SU-DHL-6 (cell line): ENCODE results near the gene CELSR2.

Experiments
- H2AFZ ChIP-seq: fragments of 200-600 bp; sonication (generic); 2 replicates; pipeline ENCODE4 v1.6.1; 2014; ENCODE audit warnings: low read depth, mild to moderate bottlenecking, moderate library complexity, mixed read lengths, antibody characterized with exemption, low read length; ENCODE audit not compliant: severe bottlenecking
- H3F3A ChIP-seq: fragments of 200-600 bp; shearing (Covaris generic); 2 replicates; pipeline ENCODE4 v1.6.0; 2016; ENCODE audit warnings: antibody characterized with exemption, mild to moderate bottlenecking; ENCODE audit not compliant: insufficient read depth
- H3K27ac ChIP-seq: fragments of 200-600 bp; sonication (generic); 2 replicates; pipeline ENCODE4 v1.5.1; 2016; ENCODE audit warnings: low read depth, mild to moderate bottlenecking, low read length, moderate library complexity, mixed read lengths
- H3K27me3 ChIP-seq: fragments of 200-600 bp; sonication (generic), shearing (Covaris generic); 2 replicates; pipeline ENCODE4 v1.6.0; 2014; ENCODE audit warnings: mild to moderate bottlenecking, low read length
- H3K36me3 ChIP-seq: fragments of 200-600 bp; sonication (generic); 2 replicates; pipeline ENCODE4 v1.6.1; 2014; ENCODE audit warnings: mild to moderate bottlenecking, low read length, mixed read lengths
- H3K4me2 ChIP-seq: fragments of 300-600, 200-600 bp; shearing (Covaris generic), sonication (generic); 2 replicates; pipeline ENCODE4 v1.6.0; 2014; ENCODE audit warnings: low read length, low read depth, mild to moderate bottlenecking; ENCODE audit not compliant: poor library complexity, severe bottlenecking
- H3K4me3 ChIP-seq: fragments of 200-600 bp; sonication (generic); 2 replicates; pipeline ENCODE4 v1.5.1; 2014; ENCODE audit warnings: antibody characterized with exemption, low read length, mild to moderate bottlenecking, mixed read lengths; ENCODE audit not compliant: insufficient read depth, poor library complexity, severe bottlenecking
- H3K79me2 ChIP-seq: fragments of 200-600 bp; sonication (generic); 2 replicates; pipeline ENCODE4 v1.6.1; 2014; ENCODE audit warnings: mild to moderate bottlenecking, low read length, moderate library complexity; ENCODE audit not compliant: insufficient read depth
- H3K9ac ChIP-seq: fragments of 200-600 bp; sonication (generic); 2 replicates; pipeline ENCODE4 v1.7.0; 2014; ENCODE audit warnings: mild to moderate bottlenecking, low read length
- H3K9me2 ChIP-seq: fragments of 200-600 bp; sonication (generic); replicated peaks from 2 replicates; pipeline ENCODE4 v1.6.1; 2014; ENCODE audit warnings: low read length; ENCODE audit not compliant: insufficient read depth
- H3K9me3 ChIP-seq: fragments of 200-600 bp; sonication (generic); 2 replicates; pipeline ENCODE4 v1.6.1; 2014; ENCODE audit warnings: low read length, mixed read lengths; ENCODE audit not compliant: insufficient read depth
- H4K20me1 ChIP-seq: fragments of 200-600 bp; sonication (generic); 2 replicates; pipeline ENCODE4 v1.6.1; 2014; ENCODE audit warnings: low read depth, mild to moderate bottlenecking, antibody characterized with exemption, low read length, moderate library complexity, mixed read lengths
- EZH2phosphoT487 ChIP-seq: fragments of 200-600 bp; sonication (generic), shearing (Covaris generic); conservative IDR thresholded peaks from 2 replicates; pipeline ENCODE4 v1.6.1; 2018; ENCODE audit warnings: mild to moderate bottlenecking, antibody characterized with exemption, low read length, moderate library complexity, mixed read lengths
- TF ChIP-seq, protein P1 (sequence below): fragments of 200-600 bp; sonication (generic); IDR thresholded peaks from one replicate; pipeline ENCODE4 v1.5.1; 2017; ENCODE audit warnings: antibody characterized with exemption, mild to moderate bottlenecking, low read length, moderate library complexity; ENCODE audit not compliant: insufficient read depth, poor library complexity, severe bottlenecking

Gene CELSR2

DNA sequence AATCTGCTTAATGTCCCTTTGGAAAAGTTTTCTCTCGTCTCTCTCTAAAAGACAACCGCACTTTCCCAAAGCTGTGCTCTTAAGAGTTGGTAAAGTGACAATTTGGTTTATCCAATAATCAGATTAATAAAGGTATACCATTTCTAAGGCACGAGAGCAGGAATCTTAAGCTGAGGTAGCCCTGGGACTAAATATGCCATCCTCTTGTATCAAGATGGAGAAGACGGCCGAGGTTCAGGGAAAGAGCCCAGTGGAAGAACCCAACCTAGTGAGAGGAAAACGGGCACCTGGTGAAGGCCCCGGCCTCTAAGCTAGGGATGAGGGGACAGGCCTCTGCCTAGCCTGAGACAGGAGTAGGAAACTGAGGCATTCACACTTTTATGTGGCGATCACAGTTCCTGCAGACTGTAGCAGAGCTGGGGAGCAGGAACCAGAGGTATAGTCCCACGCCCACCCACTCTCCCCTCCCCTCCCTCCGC is 36.0 kb upstream of the CELSR2 start:
- peak overlapping the region; percentile 80 for H3K9ac ChIP-seq
- no peaks in the 10 kb centered on the region for H3K9me2 ChIP-seq
- H3K79me2 ChIP-seq = peaks cover 44% of the 10 kb centered on the region
- no peaks in the 10 kb centered on the region for H3K9me3 ChIP-seq
- H3K27me3 ChIP-seq = no peaks in the 10 kb centered on the region
- H3K27ac ChIP-seq = no peak overlapping the region
- 0 out of 2 replicates have a peak, but pooled peaks cover 3% of the 10 kb centered on the region for H3K36me3 ChIP-seq
- peak overlapping the region; percentile 36 for H2AFZ ChIP-seq
- TF ChIP-seq, protein P1, sequence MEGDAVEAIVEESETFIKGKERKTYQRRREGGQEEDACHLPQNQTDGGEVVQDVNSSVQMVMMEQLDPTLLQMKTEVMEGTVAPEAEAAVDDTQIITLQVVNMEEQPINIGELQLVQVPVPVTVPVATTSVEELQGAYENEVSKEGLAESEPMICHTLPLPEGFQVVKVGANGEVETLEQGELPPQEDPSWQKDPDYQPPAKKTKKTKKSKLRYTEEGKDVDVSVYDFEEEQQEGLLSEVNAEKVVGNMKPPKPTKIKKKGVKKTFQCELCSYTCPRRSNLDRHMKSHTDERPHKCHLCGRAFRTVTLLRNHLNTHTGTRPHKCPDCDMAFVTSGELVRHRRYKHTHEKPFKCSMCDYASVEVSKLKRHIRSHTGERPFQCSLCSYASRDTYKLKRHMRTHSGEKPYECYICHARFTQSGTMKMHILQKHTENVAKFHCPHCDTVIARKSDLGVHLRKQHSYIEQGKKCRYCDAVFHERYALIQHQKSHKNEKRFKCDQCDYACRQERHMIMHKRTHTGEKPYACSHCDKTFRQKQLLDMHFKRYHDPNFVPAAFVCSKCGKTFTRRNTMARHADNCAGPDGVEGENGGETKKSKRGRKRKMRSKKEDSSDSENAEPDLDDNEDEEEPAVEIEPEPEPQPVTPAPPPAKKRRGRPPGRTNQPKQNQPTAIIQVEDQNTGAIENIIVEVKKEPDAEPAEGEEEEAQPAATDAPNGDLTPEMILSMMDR = no peak
- H3F3A ChIP-seq = no peaks in the 10 kb centered on the region
- no peaks in the 10 kb centered on the region for H4K20me1 ChIP-seq
- H3K4me3 ChIP-seq = peak overlapping the region; percentile 90
- H3K4me2 ChIP-seq = peak overlapping the region; percentile 52

DNA sequence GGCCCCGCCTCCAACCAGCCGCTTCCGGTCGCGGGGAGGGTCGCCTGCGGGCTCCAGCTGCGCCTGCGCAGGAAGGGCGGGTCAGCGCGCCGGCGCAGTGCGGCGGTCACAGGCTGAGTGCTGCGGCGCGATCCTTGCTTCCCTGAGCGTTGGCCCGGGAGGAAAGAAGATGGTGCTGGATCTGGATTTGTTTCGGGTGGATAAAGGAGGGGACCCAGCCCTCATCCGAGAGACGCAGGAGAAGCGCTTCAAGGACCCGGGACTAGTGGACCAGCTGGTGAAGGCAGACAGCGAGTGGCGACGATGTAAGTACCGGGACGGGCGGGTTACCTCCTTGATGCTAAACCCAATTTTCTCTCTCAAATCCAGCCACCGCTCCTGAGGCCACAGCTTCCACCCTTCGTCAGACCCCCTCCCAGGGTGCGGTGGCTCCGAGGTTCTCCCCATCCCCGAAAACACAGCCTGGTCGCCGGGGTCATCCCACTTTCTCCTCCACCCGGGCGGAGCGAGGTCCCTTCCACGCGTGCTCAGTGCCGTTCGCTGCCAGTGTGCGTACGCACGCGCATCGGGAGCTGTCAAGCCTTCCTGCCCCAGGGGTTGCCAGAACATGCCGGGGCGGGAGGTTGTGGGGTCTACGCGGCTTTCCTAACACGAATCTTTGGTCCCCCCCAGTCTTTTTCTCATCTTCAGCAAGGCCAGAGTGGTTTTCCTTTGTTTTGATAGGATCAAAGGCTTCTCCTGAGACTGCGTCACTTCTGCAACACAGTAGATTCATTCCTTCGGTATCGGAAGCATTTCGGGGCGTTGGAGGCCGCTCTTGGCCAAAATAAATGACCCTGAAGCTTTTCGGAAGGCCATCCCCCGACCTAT is 35.3 kb upstream of the CELSR2 start, which contains the start of gene SARS1:
Gene SARS1 (plus strand): TSS at position 95 of the 870 bp plus-strand sequence. CDS start 75 bp downstream, at position 170.
- Histone ChIP-seq H2AFZ (peak within 1 kb of the TSS; percentile 36), H4K20me1 (no peaks in the 10 kb centered on the region)

DNA sequence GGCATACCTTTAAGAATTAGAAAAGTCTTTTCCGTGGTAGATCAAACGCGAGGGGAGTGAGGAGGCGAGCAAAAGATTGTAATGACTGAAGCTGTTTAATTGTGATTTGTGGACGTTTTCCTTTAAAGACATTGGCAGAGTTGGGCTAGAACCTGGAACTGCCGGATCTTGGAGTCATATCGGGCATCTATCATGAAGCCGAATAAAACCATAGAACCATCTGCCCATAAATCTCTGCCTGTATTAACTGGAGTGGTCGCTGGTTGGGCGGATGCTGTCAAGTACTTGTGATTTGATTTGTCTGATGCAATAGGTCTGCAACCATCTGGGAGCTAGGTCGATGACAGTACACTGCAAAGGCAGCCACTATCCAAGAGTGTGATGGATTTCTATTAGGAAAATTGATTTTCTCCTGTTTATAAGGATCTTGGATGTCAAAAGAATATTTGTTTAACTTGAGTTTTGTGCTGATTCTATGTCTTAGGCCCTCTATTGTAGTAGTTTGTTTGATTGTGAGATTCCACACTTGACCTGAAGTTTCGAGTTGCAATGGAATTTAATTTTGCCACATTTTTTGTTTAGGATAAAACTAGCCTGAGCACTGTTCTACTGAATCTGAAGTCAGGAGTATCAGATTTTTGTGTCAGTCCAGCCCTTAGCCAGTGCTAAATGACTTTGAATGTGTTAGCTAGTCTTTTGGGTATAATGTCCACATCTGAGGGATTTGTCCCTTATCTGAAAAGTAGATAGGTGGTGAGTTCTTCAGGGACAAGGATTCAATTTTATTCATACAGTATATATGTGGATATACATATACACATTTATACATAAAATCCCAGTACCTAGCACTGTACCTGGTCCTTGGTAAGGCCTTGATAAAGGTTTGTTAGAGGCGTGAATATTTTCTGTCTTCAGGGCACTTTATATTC is 34.4 kb upstream of the CELSR2 start:
- H3F3A ChIP-seq = no peaks in the 10 kb centered on the region
- H3K9me3 ChIP-seq = no peaks in the 10 kb centered on the region
- peaks cover 57% of the 10 kb centered on the region for H3K79me2 ChIP-seq
- H4K20me1 ChIP-seq = no peaks in the 10 kb centered on the region
- H3K4me2 ChIP-seq = peak overlapping the region; percentile 81
- peak overlapping the region; percentile 80 for H3K9ac ChIP-seq
- peaks cover 10% of the 10 kb centered on the region; the same call in 1 of the 2 replicates for H3K36me3 ChIP-seq
- peak overlapping the region; percentile 90 for H3K4me3 ChIP-seq
- no peak for TF ChIP-seq EZH2phosphoT487
- TF ChIP-seq, protein P1 = no peak
- H3K27ac ChIP-seq = peak overlapping the region; percentile 73
- peak overlapping the region; percentile 36 for H2AFZ ChIP-seq
- no peaks in the 10 kb centered on the region for H3K27me3 ChIP-seq
- no peaks in the 10 kb centered on the region for H3K9me2 ChIP-seq

More for the DNA sequence above, 35.3 kb upstream of the CELSR2 start, which contains the start of gene SARS1:
- peaks cover 7% of the 10 kb centered on the region; the same call in 1 of the 2 replicates for H3K36me3 ChIP-seq
- H3F3A ChIP-seq = no peaks in the 10 kb centered on the region
- TF ChIP-seq EZH2phosphoT487 = no peak
- TF ChIP-seq, protein P1 = no peak
- peak within 1 kb of the TSS; percentile 80 for H3K9ac ChIP-seq
- peaks cover 49% of the 10 kb centered on the region for H3K79me2 ChIP-seq
- peak within 1 kb of the TSS; percentile 73 for H3K27ac ChIP-seq
- peak within 1 kb of the TSS; percentile 81 for H3K4me2 ChIP-seq
- H3K9me3 ChIP-seq = no peaks in the 10 kb centered on the region
- H3K9me2 ChIP-seq = no peaks in the 10 kb centered on the region
- peak within 1 kb of the TSS; percentile 90 for H3K4me3 ChIP-seq
- H3K27me3 ChIP-seq = no peaks in the 10 kb centered on the region
